IPS DF 4.7 (cell line): ENCODE data around the gene ARNT2.
"Not testable (repeated sequence)": the region's sequence is repeated elsewhere in the genome, so short reads cannot be mapped to it uniquely, and the experiment has no call there.

Experiments used
- DNase-seq: peaks from one replicate; pipeline ENCODE4 v3.0.0-alpha.2; 2013; ENCODE audit warnings: low spot score; ENCODE audit errors: extremely low read depth

ARNT2 gene

DNA sequence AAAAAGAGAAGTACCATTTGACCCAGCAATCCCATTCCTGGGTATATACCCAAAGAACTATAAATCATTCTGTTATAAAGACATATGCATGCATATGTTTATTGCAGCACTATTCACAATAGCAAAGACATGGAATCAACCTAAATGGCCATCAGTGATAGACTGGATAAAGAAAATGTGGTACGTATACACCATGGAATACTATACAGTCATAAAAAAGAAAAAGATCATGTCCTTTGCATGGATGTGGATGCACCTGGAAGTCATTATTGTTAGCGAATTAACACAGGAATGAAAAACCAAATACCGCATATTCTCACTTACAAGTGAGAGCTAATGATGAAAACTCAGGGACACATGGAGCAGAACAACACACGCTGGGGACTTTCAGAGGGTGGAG, 106.8 kb downstream of the ARNT2 start:
- DNase-seq: not testable (repeated sequence)

GRCh38 chr15:80512726-80513660, 108.8 kb downstream of the ARNT2 start:
- no peak for DNase-seq

- DNase-seq: no peak
Observed at GRCh38 chr15:80514071-80514780, 110.0 kb downstream of the ARNT2 start.

- DNase-seq: no peak
Observed at GRCh38 chr15:80517290-80517689, 113.1 kb downstream of the ARNT2 start.

DNA sequence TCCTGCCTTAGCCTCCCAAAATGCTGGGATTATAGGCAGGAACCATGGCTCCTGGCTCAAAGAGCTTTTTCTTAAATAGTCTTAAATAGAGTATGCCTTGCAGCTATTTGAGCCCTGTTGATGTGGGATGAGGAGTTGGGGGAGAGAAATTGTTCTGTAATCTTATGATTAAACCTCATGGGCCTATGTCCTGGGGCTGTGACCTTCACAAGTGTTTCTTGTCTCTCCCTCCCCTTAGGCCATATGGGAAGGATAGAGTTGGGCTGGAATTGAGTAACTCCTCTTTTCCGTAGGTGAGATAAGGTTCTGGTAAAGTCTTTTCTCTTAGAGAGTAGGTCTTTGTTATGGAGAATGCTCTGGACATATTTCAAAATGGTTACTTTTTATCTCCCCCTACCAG, 114.3 kb downstream of the ARNT2 start:
- no peak for DNase-seq

DNA sequence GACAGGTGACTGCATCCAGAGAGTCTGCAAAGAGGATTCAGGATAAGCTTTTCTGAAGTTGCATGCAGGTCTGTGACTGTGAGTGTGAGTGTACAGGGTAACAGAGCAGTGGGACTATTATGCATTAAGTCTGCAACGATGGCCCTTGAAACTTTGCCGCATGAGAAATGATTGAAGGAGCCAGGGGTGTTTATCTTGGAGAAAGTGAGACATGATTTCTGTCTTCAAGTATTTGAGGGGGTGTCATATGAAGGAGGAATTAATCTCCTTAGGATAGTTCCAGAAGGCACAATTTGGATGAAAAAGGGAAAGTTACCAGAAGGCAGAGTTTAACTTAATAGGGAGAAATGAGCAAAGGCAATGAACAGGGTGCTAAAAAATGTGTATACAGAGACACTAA, 119.6 kb downstream of the ARNT2 start:
- no peak for DNase-seq

DNA sequence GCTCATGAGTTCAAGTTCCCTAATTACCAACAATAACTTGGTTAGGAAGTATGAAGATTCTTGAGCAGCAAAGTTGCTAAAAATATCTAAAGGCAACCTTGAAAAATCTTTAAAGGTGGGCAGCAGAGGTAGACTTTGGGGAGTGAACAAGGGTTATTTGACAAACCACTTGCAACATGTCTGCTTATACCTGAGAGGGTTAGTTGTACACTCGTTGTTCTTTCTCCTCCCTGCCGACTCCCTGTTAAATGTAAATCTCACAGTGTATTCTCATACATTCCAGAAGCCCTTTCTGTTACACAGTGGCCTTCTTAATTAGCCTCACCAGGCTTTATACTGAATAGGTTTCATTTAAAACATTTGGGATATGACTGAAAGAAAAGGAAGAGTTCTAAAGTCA, 121.7 kb downstream of the ARNT2 start:
- no peak for DNase-seq

DNA sequence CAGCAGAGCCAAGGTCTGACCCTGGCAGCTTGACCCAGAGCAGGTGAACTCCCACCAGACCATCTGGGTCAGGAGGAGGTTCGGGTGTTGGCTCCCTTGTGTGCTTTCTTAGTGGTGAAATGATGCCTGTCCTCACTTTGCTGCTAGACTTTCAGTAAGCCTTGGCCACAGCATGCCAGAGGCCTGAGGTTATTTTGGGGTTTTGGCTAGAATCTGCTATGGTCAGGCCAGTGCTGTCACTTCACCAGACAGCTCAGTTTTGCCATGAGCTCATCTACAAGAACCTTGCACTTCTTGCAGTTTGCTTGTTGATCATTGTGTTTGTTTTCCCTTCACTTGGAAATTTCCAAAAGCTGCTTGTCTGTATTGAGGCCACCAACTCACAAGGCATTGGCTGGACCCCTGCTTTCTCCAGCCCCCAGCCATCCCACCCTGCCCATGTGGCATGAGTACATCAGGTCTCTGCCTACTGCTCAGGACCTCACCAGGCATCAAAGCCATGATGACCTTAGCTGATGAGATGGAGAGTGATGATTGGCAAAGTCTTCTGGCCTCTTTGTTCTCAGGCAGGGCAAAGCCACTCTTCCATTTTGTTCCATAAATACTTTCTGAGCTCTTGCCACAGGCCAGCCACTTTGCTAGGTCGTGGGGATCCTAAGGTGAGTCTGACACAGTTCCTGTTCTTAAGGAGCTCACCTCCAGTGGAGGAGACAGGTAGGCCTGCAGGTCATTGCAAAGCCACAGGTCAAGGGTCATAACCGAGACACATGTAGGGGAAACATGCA, 122.6 kb downstream of the ARNT2 start:
- no peak for DNase-seq

DNA sequence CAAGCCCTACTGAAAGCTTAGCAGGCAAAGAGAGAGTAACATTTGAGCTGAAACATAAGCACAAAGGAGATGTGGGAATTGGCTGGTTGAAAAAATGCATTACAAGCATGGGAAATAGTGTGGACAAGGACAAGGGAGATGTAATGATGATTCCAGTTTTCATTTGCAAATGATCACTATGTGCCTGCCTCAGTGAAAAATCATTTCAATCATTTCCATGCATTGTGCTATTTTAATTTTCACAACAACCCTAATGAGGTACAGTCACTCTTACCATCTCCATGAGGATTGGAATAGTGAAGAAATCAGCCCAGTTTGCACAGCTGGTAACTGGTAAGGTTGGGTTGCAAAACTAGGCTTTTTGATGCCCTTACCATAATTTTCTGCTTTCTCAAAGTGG, 123.2 kb downstream of the ARNT2 start:
- DNase-seq: no peak

GRCh38 chr15:80527961-80528360, 123.8 kb downstream of the ARNT2 start:
- DNase-seq: no peak

DNA sequence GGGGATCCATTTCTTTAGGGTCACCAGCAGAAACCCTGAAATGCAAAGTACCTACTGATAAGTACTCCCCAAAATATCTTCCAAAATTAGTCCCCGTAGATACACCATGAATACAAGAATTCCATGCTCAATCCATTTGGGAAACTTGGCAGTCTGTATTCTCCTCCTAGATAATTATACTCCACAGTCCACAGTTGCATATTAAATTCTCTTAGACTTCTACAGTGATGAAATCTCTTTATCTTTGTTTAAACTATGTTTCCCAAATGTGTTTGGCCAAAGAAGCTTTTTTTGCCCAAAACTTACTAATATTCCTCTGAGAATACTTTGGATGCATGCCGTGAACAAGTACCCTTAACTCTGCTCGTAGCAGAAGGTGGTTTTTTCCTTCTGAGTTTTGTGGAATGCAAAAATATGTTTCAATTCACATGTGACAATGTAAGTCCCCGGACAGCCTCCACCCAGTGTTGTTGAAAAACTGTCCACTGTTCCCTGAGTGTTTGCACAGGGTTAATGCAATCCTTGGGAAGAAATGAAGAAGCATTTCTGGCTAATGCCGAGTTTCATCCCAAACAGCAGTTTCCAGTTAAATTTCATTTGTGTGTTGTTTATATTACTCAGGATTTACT, 126.7 kb downstream of the ARNT2 start:
- no peak for DNase-seq

- DNase-seq: no peak
Observed at GRCh38 chr15:80531388-80531787, 127.2 kb downstream of the ARNT2 start.

GRCh38 chr15:80531796-80532195, 127.6 kb downstream of the ARNT2 start:
- no peak for DNase-seq

DNA sequence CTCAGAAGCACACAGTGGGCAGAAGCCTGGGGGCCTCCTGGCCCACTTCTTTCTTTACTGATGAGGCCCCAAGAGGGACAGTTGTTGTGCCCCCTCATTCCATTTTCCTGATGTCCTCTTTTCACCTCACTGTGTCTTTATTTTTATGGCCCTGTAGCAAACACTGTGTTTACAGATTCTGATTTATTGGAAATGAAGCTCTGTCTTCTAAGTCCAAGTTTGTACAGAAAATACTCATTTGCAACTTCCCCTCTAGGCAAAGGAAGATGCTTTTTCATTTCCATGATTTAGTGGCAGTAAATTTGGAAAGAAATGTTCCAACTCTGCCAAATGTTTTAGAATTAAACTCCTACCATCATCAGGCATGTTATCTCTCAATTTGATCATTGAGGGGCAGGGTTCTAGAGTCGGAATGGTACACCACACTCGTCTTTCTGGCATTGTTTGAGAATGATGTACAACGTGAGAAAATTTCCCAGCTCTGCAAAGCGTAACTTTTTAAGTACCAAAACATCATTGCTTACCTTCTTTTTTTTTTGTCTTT, 129.7 kb downstream of the ARNT2 start:
- no peak for DNase-seq

- DNase-seq: no peak
Observed at GRCh38 chr15:80536231-80536630, 132.0 kb downstream of the ARNT2 start.

- no peak for DNase-seq
Observed at GRCh38 chr15:80536716-80537115, 132.5 kb downstream of the ARNT2 start.

DNA sequence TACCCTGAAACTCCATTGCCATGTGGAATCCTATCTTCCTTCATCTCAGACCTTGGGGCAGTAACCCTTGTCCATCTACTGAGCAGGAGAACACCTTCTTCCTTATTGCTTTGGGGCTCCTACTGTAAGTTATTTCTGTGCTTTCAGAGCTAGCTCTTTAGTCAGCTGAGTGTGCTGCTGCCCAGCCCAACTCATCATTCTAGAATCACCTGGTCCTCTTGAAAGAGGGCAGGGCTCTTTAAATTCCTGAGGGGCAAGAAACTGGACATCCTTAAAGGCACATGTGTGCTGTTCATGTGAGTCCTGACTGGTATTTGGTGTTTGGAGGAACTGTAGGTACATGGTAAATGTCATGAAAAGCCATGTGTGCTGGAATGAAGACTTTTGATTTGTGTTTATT, 140.9 kb downstream of the ARNT2 start:
- no peak for DNase-seq

GRCh38 chr15:80547264-80547663, 143.1 kb downstream of the ARNT2 start:
- no peak for DNase-seq

GRCh38 chr15:80549191-80549590, 145.0 kb downstream of the ARNT2 start:
- DNase-seq: no peak

- no peak for DNase-seq
Observed at GRCh38 chr15:80549654-80550053, 145.5 kb downstream of the ARNT2 start.
